ENCODE data around the gene ENPP3.
A peak's percentile ranks its signal among the peaks of the same experiment; 100 is the strongest.
"Not testable (repeated sequence)": the region's sequence is repeated elsewhere in the genome, so short reads cannot be mapped to it uniquely, and the experiment has no call there.

Gene ENPP3

GRCh38 chr6:131681585-131681984 lies 44.5 kb downstream of the ENPP3 start:
- intact Hi-C loops (cut with DNase I), result no loop called here
- no peak for DNase-seq

- no peak for DNase-seq
- intact Hi-C loops (cut with DNase I), result no loop called here
Observed at GRCh38 chr6:131682442-131682841, 45.3 kb downstream of the ENPP3 start.

DNA sequence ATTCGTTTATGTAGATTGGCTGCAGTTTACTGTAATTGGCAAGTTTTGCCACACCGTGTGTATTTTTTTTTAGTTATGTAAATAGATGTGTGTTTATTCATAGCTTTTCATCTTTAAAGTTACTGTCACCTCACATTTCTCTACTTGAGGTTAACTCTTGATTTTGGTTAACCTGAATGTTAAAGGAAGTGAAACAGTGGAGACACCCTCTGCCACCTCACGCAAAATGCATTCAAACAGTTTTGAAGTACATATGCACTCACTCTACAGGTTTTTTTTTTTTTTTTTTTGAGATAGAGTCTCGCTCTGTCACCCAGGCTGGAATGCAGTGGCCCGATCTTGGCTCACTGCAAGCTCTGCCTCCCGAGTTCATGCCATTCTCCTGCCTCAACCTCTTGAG lies 46.4 kb downstream of the ENPP3 start:
- DNase-seq, result no peak
- intact Hi-C loops (cut with DNase I), result no loop called here

GRCh38 chr6:131685266-131685780 lies 48.2 kb downstream of the ENPP3 start:
- no peak for DNase-seq
- intact Hi-C loops (cut with DNase I), result no loop called here

GRCh38 chr6:131687022-131687421 lies 49.9 kb downstream of the ENPP3 start:
- intact Hi-C loops (cut with DNase I), result no loop called here
- no peak for DNase-seq

GRCh38 chr6:131688286-131688685 lies 51.2 kb downstream of the ENPP3 start:
- no peak for DNase-seq
- intact Hi-C loops (cut with DNase I), result no loop called here

DNA sequence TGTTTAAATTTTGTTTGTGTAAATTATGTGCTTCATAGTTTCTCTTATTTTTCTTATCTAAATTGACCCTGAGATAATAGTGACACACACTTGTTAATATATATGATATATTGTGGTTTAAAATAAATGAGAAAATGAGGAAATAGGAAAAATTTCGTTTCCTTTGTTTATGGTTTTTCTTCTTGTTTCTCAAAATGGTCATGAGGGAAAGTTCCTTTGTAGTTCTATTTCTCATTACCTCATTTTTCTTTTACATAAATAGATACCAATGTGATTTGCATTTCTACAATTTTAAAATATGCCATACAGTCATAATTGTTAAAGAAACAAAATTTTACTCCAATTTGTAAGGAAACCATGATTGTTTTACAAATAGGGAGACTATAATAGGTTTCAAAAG lies 54.9 kb downstream of the ENPP3 start:
- DNase-seq, result no peak
- intact Hi-C loops (cut with DNase I), result loop anchor here (5.0 kb wide), 1 partner anchor 115 kb away; the partner anchor contains the start of gene ENPP1

- intact Hi-C loops (cut with DNase I), result loop anchor here (5.0 kb wide), 1 partner anchor 115 kb away; the partner anchor contains the start of gene ENPP1
- DNase-seq, result no peak
Observed at GRCh38 chr6:131692589-131692988, 55.5 kb downstream of the ENPP3 start.

DNA sequence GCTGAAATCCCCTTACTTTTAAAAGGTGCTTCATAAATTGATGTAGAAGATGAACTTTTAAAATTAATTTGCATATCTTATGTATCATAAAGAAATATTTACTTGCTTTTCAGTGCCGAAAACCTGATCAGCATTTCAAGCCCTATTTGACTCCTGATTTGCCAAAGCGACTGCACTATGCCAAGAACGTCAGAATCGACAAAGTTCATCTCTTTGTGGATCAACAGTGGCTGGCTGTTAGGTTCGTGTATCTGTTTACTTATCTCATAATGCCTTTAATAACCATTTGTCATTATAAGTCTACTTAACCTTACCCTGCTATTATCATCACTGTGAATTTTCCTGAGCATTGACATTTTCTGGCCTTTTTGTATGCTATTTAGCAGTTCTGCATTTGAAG lies 56.3 kb downstream of the ENPP3 start:
- DNase-seq, result no peak
- intact Hi-C loops (cut with DNase I), result loop anchor here (5.0 kb wide), 1 partner anchor 114 kb away; the partner anchor contains the start of gene ENPP1

GRCh38 chr6:131694832-131695426 lies 57.8 kb downstream of the ENPP3 start:
- intact Hi-C loops (cut with DNase I), result loop anchor here (1.0 to 5.0 kb wide), 2 partner anchors 112 to 215 kb away; partner anchors contain the start of gene ENPP1
- DNase-seq, result peak in 4 of 10 donors; percentile 37 to 47 (median 38)

DNA sequence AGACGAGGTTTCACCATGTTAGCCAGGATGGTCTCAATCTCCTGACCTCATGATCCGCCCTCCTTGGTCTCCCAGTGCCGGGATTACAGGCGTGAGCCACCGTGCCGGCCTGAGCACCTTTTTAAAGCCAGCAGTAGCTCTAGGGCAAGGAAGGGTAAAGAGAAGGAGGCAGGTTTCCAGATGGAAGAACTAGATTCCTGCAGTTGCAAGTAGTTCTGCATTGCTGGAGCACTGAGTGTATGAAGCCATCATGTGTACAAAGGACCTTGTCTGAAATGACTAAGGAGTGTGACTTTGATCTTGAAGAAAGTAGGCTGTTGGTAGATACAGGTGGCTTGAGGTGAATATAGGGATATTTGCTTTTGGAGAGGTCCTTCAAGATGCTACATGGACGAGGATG lies 59.9 kb downstream of the ENPP3 start:
- intact Hi-C loops (cut with DNase I), result no loop called here
- DNase-seq, result no peak

- DNase-seq; intact Hi-C loops (cut with DNase I): not testable (repeated sequence)
Observed at GRCh38 chr6:131700851-131701250, 63.7 kb downstream of the ENPP3 start.

DNA sequence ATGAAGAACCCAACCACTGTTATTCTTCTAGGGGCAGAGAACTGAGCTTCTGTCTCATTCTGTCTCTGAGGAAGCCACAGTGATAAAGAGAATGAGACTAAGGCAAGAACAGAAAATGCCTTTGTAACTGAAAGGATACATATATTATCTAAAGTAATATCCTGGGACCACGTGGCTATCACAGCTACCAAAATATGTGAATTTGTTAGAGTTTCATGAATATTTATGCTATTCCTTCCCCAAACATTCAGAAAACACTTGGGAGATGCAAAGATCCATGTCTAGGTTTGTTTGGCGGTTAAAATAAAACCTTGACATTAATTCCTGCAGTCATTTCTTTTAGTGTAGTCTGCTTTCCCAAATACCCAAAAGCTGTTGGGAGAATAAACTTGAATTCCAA lies 66.8 kb downstream of the ENPP3 start:
- intact Hi-C loops (cut with DNase I); DNase-seq: not testable (repeated sequence)

- intact Hi-C loops (cut with DNase I), result not testable (repeated sequence)
- peak in 1 of 10 donors; percentile 70 for DNase-seq
Observed at GRCh38 chr6:131710917-131711316, 73.8 kb downstream of the ENPP3 start, which contains the start of gene CTAGE9. CTAGE9 (minus strand) TSS chr6:131711017; CDS start chr6:131711017, 0 bp downstream.

GRCh38 chr6:131715567-131715966 lies 78.5 kb downstream of the ENPP3 start:
- intact Hi-C loops (cut with DNase I), result not testable (repeated sequence)
- DNase-seq, result peak in 2 of 10 donors; percentile 66 to 68

DNA sequence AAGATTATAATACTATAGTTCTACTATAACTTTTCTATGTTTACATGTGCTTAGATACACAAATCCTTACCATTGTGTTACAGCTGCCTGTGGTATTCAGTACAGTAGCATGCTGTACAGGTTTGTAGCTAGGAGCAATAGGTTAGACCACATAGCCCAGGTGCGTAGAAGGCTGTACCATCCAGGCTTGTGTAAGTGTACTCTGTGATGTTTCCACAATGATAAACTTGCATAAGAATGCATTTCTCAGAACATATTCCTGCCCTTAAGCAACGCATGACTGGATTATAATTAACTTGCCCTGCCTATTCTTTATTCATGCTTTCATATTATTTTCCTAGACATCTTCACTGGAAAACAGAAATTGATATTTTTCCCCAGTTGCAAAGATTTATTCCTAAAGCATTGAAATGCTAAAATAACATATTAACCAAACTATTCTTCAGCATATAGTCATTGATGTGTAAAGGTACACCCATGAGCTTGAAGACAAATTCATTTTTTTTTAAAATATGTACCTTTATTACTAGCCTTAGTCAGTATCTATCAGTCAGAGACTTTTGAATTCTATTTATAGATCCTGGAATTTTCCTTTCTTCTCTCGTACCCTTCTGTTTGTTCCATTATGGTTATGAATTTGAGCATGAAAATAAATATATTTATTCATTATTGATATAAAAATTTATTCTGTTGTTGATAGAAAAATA lies 80.9 kb downstream of the ENPP3 start:
- intact Hi-C loops (cut with DNase I), result no loop called here
- DNase-seq, result no peak

GRCh38 chr6:131721161-131721560 lies 84.1 kb downstream of the ENPP3 start:
- intact Hi-C loops (cut with DNase I), result no loop called here
- no peak for DNase-seq

- no peak for DNase-seq
- intact Hi-C loops (cut with DNase I), result no loop called here
Observed at GRCh38 chr6:131724114-131724513, 87.0 kb downstream of the ENPP3 start.

DNA sequence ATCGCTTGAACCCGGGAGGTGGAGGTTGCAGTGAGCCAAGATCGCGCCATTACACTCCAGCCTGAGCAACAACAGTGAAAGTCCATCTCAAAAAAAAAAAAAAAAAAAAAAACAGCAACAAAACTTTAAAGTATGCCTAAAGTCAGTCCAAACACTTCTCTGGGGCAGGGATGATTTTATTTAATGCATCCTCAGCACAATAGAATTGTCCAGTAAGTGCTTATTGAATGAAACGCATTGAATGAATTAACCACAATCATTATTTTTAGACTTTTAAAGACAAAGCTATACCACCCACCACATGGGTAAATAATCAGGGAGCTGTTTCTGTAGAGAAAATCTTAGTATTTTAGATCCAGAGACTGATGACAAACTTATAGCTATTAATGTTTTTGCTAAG lies 90.4 kb downstream of the ENPP3 start:
- intact Hi-C loops (cut with DNase I), result no loop called here
- DNase-seq, result no peak

GRCh38 chr6:131727868-131728267 lies 90.8 kb downstream of the ENPP3 start:
- DNase-seq, result no peak
- intact Hi-C loops (cut with DNase I), result no loop called here

DNA sequence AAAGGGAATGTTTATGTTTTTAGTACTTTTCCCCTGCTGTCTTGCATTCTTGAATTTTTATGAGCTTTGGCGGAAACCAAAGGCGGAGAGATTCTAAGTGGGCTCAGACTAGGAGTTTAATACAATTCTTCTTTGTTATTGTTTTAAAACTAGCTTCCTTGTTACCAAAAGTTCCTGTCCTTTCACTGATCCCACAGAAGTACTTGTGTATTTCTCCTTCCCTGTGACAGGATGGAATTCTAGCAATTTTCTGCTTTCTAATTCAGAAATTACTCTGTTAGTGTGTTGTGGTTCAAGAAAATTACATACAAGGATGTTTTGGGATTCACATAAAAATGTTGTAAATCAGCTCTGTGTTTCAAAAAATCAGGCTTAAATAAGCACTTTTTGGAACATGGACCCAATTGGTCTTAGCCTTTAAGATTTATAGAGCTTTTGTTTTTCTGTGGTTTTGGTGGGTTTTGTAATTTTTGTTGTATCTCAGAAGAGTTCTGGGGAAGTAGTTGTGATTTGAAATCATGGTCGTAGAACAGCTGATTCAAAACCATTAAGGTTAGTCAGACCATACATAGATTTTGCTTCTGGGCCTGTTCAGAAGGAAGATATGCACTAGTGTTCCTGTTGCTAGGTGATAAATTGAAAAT lies 91.3 kb downstream of the ENPP3 start:
- DNase-seq, result no peak
- intact Hi-C loops (cut with DNase I), result no loop called here

Measured in posterior cingulate gyrus (tissue), 11 donors.